Endodermal cell (in vitro differentiated cells): Measurements from ENCODE around the gene ARID3C. TPM values are rescaled to one million over a fixed set of nuclear protein-coding genes. Genes with fewer than 3 reads are reported as not detected.
A peak's percentile ranks its signal among the peaks of the same experiment; 100 is the strongest.

Experiments
- DNase-seq: peaks from one replicate; pipeline ENCODE4 v3.0.0-alpha.2; 2017
- H3K27ac ChIP-seq: 2 replicates; pipeline ENCODE4 v1.5.1; 2013; ENCODE audit warnings: mild to moderate bottlenecking, low read depth, low read length, moderate library complexity
- H3K27me3 ChIP-seq: 2 replicates; pipeline ENCODE4 v1.6.1; 2013; ENCODE audit warnings: mild to moderate bottlenecking, low read length, moderate library complexity; ENCODE audit not compliant: insufficient read depth, control insufficient read depth, poor library complexity, severe bottlenecking
- H3K36me3 ChIP-seq: 2 replicates; pipeline ENCODE4 v1.7.0; 2013; ENCODE audit warnings: mild to moderate bottlenecking, low read length, moderate library complexity; ENCODE audit not compliant: control insufficient read depth, insufficient read depth
- H3K4me1 ChIP-seq: one replicate; pipeline ENCODE4 v1.7.0; 2013; ENCODE audit warnings: low read length; ENCODE audit not compliant: control insufficient read depth, insufficient read depth
- H3K4me3 ChIP-seq: 2 replicates; pipeline ENCODE4 v1.5.1; 2013; ENCODE audit warnings: mild to moderate bottlenecking, low read length, moderate library complexity
- H3K9ac ChIP-seq: 2 replicates; pipeline ENCODE4 v1.6.1; 2013; ENCODE audit warnings: mild to moderate bottlenecking, low read length, moderate library complexity; ENCODE audit not compliant: poor library complexity, severe bottlenecking; ENCODE audit errors: extremely low read depth
- H3K9me3 ChIP-seq: 2 replicates; pipeline ENCODE4 v1.6.1; 2013; ENCODE audit warnings: mild to moderate bottlenecking, low read length, moderate library complexity; ENCODE audit not compliant: control insufficient read depth
- H3K27ac Mint-ChIP-seq: 2 replicates; pipeline ENCODE4 v1.8.0; 2020; ENCODE audit warnings: mixed read lengths
- H3K27me3 Mint-ChIP-seq: 2 replicates; pipeline ENCODE4 v1.8.0; 2021; ENCODE audit warnings: mild to moderate bottlenecking, mixed read lengths; ENCODE audit not compliant: insufficient read depth
- H3K36me3 Mint-ChIP-seq: 2 replicates; pipeline ENCODE4 v1.8.0; 2020; ENCODE audit warnings: low read depth, mixed read lengths
- H3K4me1 Mint-ChIP-seq: 2 replicates; pipeline ENCODE4 v1.8.0; 2020; ENCODE audit warnings: mixed read lengths
- H3K4me3 Mint-ChIP-seq: 2 replicates; pipeline ENCODE4 v1.8.0; 2020; ENCODE audit warnings: mild to moderate bottlenecking, moderate library complexity, mixed read lengths
- H3K9me3 Mint-ChIP-seq: 2 replicates; pipeline ENCODE4 v1.8.0; 2020; ENCODE audit warnings: mild to moderate bottlenecking, mixed read lengths
- WGBS, 2 experiments: methylation state at CpG; one replicate each; pipeline versions ENCODE4 v1.1.5 to v1.1.7; 2013; ENCODE audit warnings: missing lambda C conversion rate in 2 of 2, mixed read lengths in 1 of 2; ENCODE audit not compliant: insufficient coverage in 1 of 2, insufficient read length in 1 of 2; 5-methylcytosine and 5-hydroxymethylcytosine counted together
- total RNA-seq, 2 donors: library from RNA; stranded (reverse); fragmentation: NEBNext Ultra II Directional in 1 of 2; extraction: Animal tissue kit (Norgen Biotek cat#: 25700) in 1 of 2; gene quantifications; 2 replicates in 1 of 2; 3 replicates in 1 of 2; pipeline ENCODE4 v1.2.1, GENCODE V29; 2021
- TF ChIP-seq, protein P1 (sequence below): fragments of 200-600 bp; sonication (generic); conservative IDR thresholded peaks from 2 replicates; pipeline ENCODE4 v1.5.0; 2021; ENCODE audit warnings: antibody characterized with exemption, mild to moderate bottlenecking

The ARID3C gene
- total RNA-seq, 2 donors from 2014 or later, result 0.31 to 0.80 TPM

GRCh38 chr9:34590381-34591247 lies 38.3 kb downstream of the ARID3C start:
- H3K27ac ChIP-seq, result no peak overlapping the region
- H3K4me1 ChIP-seq, result peaks cover 7% of the 10 kb centered on the region
- no peak overlapping the region for H3K9ac ChIP-seq
- H3K27ac Mint-ChIP-seq, result no peak overlapping the region
- peak overlapping the region; percentile 64 for H3K4me3 ChIP-seq
- H3K4me1 Mint-ChIP-seq, result peaks cover 27% of the 10 kb centered on the region
- H3K9me3 Mint-ChIP-seq, result no peaks in the 10 kb centered on the region
- H3K27me3 Mint-ChIP-seq, result peaks cover 90% of the 10 kb centered on the region
- TF ChIP-seq, protein P1, sequence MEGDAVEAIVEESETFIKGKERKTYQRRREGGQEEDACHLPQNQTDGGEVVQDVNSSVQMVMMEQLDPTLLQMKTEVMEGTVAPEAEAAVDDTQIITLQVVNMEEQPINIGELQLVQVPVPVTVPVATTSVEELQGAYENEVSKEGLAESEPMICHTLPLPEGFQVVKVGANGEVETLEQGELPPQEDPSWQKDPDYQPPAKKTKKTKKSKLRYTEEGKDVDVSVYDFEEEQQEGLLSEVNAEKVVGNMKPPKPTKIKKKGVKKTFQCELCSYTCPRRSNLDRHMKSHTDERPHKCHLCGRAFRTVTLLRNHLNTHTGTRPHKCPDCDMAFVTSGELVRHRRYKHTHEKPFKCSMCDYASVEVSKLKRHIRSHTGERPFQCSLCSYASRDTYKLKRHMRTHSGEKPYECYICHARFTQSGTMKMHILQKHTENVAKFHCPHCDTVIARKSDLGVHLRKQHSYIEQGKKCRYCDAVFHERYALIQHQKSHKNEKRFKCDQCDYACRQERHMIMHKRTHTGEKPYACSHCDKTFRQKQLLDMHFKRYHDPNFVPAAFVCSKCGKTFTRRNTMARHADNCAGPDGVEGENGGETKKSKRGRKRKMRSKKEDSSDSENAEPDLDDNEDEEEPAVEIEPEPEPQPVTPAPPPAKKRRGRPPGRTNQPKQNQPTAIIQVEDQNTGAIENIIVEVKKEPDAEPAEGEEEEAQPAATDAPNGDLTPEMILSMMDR, result no peak
- 9 to 18% methylated on average over 7 to 40 of the region's 40 CpGs for WGBS, 2 experiments
- H3K27me3 ChIP-seq, result peaks cover 90% of the 10 kb centered on the region
- H3K36me3 Mint-ChIP-seq, result no peaks in the 10 kb centered on the region
- H3K36me3 ChIP-seq, result no peaks in the 10 kb centered on the region
- peak overlapping the region; percentile 62 for H3K4me3 Mint-ChIP-seq
- peak; percentile 80 for DNase-seq
- H3K9me3 ChIP-seq, result no peaks in the 10 kb centered on the region

- peaks cover 94% of the 10 kb centered on the region for H3K27me3 Mint-ChIP-seq
- H3K27ac Mint-ChIP-seq, result no peak within 1 kb of the TSS
- no peaks in the 10 kb centered on the region for H3K36me3 Mint-ChIP-seq
- 0% methylated on average over 1 to 104 of the region's 104 CpGs for WGBS, 2 experiments
- TF ChIP-seq, protein P1, result no peak
- H3K4me3 Mint-ChIP-seq, result peak within 1 kb of the TSS; percentile 62
- H3K9me3 Mint-ChIP-seq, result no peaks in the 10 kb centered on the region
- no peak within 1 kb of the TSS for H3K9ac ChIP-seq
- peaks cover 98% of the 10 kb centered on the region for H3K27me3 ChIP-seq
- peaks cover 30% of the 10 kb centered on the region for H3K4me1 Mint-ChIP-seq
- peaks cover 7% of the 10 kb centered on the region for H3K4me1 ChIP-seq
- no peaks in the 10 kb centered on the region for H3K9me3 ChIP-seq
- H3K4me3 ChIP-seq, result peak within 1 kb of the TSS; percentile 74
- DNase-seq, result no peak
- no peaks in the 10 kb centered on the region for H3K36me3 ChIP-seq
- no peak within 1 kb of the TSS for H3K27ac ChIP-seq
These were observed 39.1 kb downstream of the ARID3C start, which contains the start of gene CNTFR for GRCh38 chr9:34589636-34590380. TSS of gene CNTFR (minus strand) at chr9:34589724. CDS start at chr9:34568981, 20,743 bp downstream.

DNA sequence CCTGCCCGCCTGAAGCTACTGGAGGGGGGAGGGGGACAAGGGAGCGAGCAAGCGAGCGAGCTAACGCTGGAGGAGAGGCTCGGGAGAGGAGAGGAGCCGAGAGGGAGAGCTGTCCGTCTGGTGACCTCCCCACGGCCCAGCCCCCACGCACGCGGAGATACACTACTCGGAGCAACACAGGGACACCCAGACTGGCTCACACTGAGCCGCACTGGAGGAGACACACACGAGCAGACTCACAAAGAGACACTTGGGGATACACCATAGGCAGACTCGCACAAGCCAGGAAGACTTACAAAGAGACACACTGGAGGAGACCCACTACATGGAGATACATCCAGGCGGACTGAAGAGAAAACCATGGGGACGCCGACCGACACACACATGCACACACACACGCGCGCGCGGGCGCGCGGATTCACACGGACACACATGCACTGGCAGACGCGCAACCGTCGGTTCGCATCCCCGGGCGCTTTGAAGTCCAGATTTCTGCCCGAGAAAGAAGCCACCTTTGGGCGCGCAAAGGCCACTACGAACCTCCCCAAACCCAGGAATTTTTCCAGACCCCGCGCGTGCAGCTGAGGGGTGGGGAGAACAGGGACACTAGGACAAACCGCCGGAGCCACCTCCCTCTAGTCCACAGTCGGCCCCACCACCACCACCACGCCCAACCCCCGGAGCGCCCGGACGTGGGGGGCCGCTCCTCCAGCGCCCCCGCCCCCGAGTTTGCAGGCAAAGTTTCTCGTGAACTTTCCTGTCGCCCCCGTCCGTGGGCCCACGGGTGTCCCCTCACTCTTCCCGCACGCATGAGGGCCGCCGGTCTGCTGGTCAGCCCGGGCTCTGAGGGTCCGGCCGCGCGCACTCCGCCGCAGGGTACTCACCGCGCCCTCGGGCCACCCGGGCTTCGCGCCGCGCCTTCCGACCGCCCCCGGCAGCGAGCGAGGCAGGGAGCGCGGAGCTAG lies 39.9 kb downstream of the ARID3C start:
- peaks cover 98% of the 10 kb centered on the region for H3K27me3 ChIP-seq
- H3K9me3 Mint-ChIP-seq, result no peaks in the 10 kb centered on the region
- peaks cover 7% of the 10 kb centered on the region for H3K4me1 ChIP-seq
- no peaks in the 10 kb centered on the region for H3K36me3 Mint-ChIP-seq
- H3K9ac ChIP-seq, result no peak overlapping the region
- H3K36me3 ChIP-seq, result no peaks in the 10 kb centered on the region
- TF ChIP-seq, protein P1, result no peak
- H3K4me3 ChIP-seq, result peak overlapping the region; percentile 74
- peaks cover 97% of the 10 kb centered on the region for H3K27me3 Mint-ChIP-seq
- peak overlapping the region; percentile 62 for H3K4me3 Mint-ChIP-seq
- H3K9me3 ChIP-seq, result no peaks in the 10 kb centered on the region
- peaks cover 30% of the 10 kb centered on the region for H3K4me1 Mint-ChIP-seq
- H3K27ac Mint-ChIP-seq, result no peak overlapping the region
- no peak overlapping the region for H3K27ac ChIP-seq
- DNase-seq, result no peak
- WGBS, 2 experiments, result 2 to 3% methylated on average over 26 to 86 of the region's 86 CpGs
